Spleen (tissue), 7 donors: Measurements from ENCODE around the gene HSP90AB1.

Experiments used
- CTCF ChIP-seq, 11 experiments: fragments of 200-600 bp in 7 of 11; fragments of 450-650 bp in 4 of 11; sonication (generic) in 4 of 11; IDR thresholded peaks in 8 of 11; conservative IDR thresholded peaks in 3 of 11; 1 replicate in 7 of 11; 2 replicates in 4 of 11; pipeline versions ENCODE4 v1.4.0 to v1.8.0; 2016 to 2021; ENCODE audit warnings: antibody characterized with exemption in 11 of 11, inconsistent platforms in 4 of 11, mild to moderate bottlenecking in 1 of 11
- POLR2AphosphoS5 ChIP-seq, 3 donors: sonication (generic); formaldehyde crosslinking; IDR thresholded peaks; one replicate each; pipeline ENCODE4 v1.5.1; 2017; ENCODE audit warnings: antibody characterized with exemption in 3 of 3
- donor health status: DM: no; HTN: no; CAD: no; lungs with moderate emphysema.
- donor health status: DM: no; HTN: no; CAD: no.
- donor health status: DM: no; HTN: no; CAD: no.

GRCh38 chr6:44272529-44272928, 25.6 kb downstream of the HSP90AB1 start:
- TF ChIP-seq CTCF (IDR thresholded peaks at IDR 0.05 in 8 of 11, conservative IDR thresholded peaks at IDR 0.05 in 3 of 11) (no peak), POLR2AphosphoS5 (IDR thresholded peaks at IDR 0.05) (no peak)
